OCI-LY1 (cell line): ENCODE data around the gene COL21A1.

Experiments used
- CTCF ChIP-seq: fragments of 200-600 bp; sonication (generic), shearing (Covaris generic); IDR thresholded peaks from 2 replicates; pipeline ENCODE4 v1.5.1; 2017; ENCODE audit warnings: mild to moderate bottlenecking, antibody characterized with exemption, low read length, moderate library complexity, mixed read lengths
- EZH2 ChIP-seq: fragments of 200-600 bp; sonication (generic), shearing (Covaris generic); IDR thresholded peaks from 2 replicates; pipeline ENCODE4 v1.8.0; 2017; ENCODE audit warnings: borderline replicate concordance, mixed run types, mild to moderate bottlenecking, antibody characterized with exemption, low read length, moderate library complexity, mixed read lengths

DNA sequence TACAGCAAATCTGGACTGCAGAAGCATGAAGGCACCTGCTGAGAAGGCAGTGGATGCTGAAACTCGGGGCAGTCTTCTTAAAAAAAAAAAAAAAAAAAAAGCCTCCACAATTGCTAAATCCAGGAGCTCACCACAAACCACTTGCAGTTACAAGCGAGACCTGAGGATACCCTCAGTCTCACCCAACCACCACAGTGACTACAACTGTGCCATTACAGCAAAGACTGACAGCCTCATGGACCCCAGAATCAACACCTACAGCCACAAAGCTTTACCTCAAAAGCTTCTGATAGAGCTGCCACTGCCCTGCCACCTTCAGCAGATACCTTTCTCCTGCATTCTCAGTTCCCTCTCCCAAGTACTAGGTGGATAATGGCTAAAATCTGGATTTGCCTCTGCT, 9.0 kb downstream of the COL21A1 start:
- TF ChIP-seq CTCF, result no peak
- no peak for TF ChIP-seq EZH2
